HG03558 (cell line): ENCODE results near the gene KIF2C.
"Not testable (repeated sequence)": the region's sequence is repeated elsewhere in the genome, so short reads cannot be mapped to it uniquely, and the experiment has no call there.

ENCODE experiments used
- ATAC-seq: cut with Tn5 transposase; IDR thresholded peaks from one replicate; pipeline ENCODE4 v1.9.1; 2021; ENCODE audit warnings: moderate number of reproducible peaks; ENCODE audit not compliant: unreplicated experiment; ENCODE audit errors: extremely low read depth

The KIF2C gene

DNA sequence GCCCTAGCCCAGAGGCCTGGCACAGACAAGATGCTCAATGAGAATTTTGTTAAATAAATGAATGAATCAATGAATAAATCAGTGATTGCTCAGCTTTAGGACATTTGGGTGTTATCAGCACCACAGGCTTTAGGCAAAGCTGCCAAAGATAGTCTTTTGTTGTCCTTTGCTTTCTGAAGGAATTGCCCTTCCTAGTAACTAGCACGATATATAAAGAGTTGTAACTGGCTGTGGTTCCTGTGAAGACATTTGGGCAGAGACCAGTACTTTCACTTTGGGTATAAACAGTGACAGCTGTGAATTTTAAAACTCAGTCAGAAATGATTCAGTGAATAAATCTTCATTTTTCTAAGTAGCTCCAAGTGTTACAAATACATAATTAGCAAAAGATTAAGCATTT, 22.0 kb upstream of the KIF2C start:
- ATAC-seq: no peak

- ATAC-seq: no peak
Measured at GRCh38 chr1:44718091-44718490, 21.5 kb upstream of the KIF2C start.

DNA sequence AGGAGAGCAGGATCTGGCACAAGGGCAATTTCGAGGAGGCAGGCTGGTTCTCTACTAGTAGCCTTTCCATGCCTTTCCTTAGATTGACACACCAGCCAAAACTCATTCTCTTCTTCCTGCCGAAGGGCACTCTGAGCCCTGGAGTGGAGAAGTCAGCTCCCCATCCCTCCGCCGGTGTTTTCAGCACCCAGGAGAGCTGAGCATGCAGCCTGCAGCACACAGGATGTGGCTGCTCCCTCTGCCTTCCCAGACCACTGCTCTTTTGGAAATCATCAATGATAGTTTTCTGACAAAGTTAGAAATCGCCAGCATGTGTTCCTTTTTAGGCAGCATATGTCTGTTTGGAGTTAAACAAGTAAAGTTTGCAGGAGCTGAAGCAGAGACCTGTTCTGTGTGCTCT, 20.3 kb upstream of the KIF2C start:
- ATAC-seq: no peak

GRCh38 chr1:44720281-44720680, 19.4 kb upstream of the KIF2C start:
- no peak for ATAC-seq

DNA sequence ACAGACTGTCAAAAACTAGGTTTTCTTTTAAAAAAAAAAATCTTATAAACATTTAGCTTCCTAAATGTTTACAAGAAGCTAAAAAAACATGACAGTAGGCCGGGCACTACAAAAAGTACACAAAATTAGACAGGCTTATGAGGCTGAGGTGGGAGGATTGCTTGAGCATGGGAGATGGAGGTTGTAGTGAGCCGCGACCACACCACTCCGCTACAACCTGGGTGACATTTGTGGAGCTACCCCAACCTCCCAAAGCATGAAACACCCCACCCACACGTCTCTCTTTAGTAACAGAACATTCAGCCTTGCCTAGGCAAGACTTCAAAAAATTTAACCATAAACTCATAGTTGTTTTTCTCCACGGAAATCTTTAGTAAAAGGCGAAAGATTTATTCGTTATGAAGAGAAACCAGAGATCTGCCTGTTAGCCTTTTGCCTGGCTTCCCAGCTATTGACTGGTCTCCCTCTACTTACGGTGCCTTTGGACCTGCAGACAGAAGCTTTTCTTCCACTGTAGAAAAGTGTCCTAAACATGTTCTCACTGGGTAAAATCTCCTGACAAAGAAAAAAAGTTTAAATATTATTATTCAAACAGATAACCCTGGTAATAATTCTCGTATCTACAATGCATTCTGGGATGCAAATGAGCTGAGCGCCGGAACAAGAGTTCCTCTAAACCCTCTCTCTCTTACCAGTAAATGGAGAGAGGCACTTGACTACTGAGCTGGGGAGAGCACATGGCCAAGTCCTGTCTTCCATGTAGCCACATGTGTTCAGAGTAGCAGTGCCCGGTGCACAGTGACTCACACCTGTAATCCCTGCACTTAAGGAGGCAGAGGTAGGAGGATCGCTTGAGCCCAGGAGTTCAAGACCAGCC, 17.9 kb upstream of the KIF2C start:
- ATAC-seq: peak; percentile 65

- ATAC-seq: no peak
Measured at GRCh38 chr1:44723064-44723463, 16.6 kb upstream of the KIF2C start.

DNA sequence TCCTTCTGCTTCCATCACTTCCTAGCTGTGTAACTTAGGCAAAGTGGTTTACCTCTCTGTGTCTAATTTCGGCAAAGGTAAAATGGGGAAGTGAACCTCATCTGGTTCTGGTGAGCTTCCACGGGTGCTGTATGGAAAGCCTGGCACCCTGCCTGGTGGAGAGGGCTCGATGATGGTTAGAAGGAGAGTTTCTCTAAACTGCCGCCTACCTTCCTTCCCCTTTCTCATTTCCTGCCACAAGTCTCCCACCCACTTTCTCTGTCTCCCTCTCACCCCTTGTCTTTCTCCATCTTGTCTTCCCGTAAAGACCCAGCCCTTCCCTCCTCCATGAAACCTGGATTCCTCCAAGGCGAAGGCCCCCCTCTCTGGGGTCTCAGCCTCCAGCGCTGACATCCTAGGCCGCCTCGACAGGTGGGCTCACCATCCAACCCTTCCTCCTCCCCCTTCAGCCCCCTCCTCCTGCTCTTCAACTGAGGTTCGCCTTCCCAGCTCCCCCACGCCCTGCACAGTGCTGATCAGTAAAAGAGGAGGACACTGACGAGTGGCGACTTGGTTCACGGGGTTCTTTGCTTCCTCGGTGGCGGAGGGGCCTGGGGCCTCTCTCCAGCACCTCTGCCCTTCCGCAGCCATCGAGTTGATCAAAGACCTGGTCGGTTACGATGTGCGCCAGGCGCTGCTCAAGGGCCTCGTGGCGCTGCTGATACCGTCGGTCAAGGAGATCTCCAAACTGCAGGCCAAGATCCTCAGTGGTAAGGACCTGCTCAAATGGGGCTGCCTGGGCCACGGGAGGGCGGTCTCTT, 15.9 kb upstream of the KIF2C start:
- no peak for ATAC-seq

GRCh38 chr1:44724296-44724954, 15.2 kb upstream of the KIF2C start:
- no peak for ATAC-seq

- ATAC-seq: no peak
Measured at GRCh38 chr1:44724955-44725698, 14.5 kb upstream of the KIF2C start.

DNA sequence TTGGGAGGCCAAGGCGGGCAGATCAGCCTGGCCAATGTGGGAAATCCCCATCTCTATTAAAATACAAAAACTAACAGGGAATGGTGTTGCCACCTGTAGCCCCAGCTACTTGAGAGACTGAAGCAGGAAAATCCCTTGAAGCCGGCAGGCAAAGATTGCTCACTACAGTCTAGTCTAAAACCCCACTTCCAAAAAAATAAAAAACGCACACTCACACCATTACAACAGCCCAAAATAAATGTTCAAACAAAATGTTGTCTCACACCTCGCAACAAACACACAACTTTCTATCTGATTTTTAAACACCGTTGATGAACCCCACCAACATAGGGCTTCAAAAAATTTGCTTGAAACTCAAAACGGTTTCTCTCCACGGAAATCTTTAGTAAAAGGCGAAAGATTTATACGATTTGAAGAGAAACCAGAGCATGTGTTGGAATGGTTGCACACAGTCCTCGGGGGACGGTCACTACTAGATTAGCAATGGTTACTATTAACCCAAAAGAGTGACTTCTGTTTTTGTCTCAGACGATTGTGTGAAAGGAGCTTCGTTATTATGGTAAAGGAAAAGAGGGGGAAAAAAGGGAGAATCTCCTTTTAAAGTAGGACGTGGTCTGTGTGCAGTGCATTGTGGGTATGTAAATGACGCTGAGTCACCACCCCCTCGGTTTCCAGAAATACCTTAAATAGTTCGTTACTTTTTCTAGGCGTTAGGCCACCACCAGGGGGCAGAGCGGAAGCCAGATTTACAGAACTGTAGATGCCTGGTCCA, 8.7 kb upstream of the KIF2C start, which contains the start of gene RNU5D-1:
RNU5D-1 (minus strand) TSS at position 430 of the 772 bp plus-strand sequence.
- ATAC-seq: peak; percentile 65

DNA sequence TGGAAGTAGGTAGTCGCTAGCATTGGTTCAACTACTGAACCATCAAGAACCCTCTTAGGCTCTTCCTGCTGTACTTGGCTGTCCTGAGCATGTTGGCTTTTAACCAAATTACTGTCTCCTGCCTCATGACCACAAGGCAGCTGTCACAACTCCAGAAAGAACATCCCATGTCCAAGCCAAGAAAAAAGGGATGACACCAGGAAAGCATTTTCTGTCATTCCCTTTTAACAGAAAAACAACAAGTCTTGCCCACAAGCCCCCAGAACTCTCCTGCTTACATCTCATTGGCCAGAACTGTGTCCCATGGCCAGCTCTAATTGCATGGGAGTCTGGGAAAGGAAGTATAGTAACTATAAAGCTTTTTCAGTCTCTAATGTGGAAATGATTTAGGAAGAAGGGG, 6.3 kb upstream of the KIF2C start:
- ATAC-seq: no peak

DNA sequence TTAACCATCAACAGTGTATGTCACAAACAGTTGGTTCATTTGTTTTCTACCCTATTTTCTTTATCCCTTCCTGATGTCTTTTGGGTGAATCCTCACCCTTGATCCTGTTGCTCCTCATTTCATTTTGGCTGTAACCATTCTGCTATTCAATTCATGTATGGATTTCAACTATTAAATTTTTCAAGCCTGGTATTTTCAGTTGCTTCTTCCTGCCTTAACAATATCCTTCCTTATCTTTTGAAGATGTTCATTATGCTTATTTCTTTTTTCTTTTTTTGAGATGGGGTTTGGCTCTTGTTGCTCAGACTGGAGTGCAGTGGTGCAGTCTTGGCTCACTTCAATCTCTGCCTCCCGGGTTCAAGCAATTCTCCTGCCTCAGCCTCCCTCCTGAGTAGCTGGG, 5.9 kb upstream of the KIF2C start:
- no peak for ATAC-seq

DNA sequence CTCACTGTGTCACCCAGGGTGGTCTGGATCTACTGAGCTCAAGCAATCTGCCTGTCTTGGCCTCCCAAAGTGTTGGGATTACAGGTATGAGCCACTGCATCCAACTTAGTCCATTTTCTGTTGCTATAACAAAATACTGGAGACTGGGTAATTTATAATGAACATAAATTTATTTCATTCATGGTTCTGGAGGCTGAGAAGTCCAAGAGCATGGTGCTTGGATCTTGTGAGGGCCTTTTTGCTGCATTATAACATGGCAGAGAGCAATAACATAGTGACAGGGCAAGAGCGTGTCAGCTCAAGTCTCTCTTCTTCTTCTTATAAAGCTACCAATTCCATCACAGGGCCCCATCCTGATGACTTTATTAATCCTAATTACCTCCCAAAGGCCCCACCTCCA, 3.6 kb upstream of the KIF2C start:
- no peak for ATAC-seq

GRCh38 chr1:44738953-44739306, 707 bp upstream of the KIF2C start:
- ATAC-seq: not testable (repeated sequence)

GRCh38 chr1:44740179-44740617, 561 bp downstream of the KIF2C start:
- ATAC-seq: no peak

DNA sequence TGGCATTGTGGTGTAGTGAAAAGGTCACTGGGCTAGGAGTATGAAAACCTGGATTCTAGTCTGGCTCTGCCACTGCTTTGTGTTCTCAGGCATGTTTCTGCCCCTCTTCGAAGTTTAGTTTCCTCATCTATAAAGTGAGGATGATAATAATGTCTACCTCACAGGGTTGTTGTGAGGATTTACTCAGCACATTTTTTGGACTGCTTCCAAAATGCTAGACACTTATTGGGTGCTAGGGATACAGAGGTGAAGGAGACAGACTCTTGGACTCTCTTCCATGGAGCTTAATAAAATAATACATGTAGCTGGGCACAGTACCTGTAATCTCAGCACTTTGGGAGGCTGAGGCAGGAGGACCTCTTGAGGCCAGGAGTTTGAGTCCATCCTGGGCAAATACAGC, 3.6 kb downstream of the KIF2C start:
- ATAC-seq: no peak

DNA sequence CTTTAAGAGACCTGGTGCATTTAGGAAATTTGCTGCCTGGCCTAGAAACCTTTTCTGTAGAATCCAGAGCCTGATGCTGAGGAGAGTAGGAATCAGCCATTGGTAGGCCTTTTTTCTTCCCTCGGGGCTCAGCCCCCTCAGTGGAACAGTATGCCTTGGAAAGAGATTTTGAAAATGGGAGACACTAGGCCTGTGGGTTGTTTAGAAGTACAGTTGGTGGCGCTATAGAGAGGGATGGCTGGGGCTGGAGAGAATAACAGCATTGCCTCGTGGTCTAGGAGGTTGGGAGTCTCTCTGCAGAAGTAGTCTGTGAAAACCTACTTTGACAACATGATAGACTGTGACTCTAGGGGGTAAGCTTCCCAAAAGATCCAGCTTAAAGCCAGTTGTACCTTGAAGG, 8.2 kb downstream of the KIF2C start:
- no peak for ATAC-seq

DNA sequence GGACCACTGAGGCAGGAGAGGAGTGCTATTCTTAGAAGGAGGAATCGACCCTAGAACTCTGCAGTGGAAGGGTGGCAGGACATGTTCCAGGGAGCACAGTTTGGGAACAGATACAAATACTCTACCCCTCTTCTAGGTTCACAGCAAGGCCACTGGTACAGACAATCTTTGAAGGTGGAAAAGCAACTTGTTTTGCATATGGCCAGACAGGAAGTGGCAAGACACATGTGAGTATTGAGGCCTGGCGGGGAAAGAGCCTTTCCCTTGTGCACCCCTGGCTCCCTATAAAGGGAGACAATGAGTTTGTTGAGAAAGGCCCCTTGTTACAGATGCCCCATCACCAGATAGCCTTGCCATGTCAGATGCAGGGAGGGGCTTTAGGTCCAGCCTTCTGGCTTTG, 17.8 kb downstream of the KIF2C start:
- no peak for ATAC-seq

- no peak for ATAC-seq
Measured at GRCh38 chr1:44759077-44759476, 19.4 kb downstream of the KIF2C start.

DNA sequence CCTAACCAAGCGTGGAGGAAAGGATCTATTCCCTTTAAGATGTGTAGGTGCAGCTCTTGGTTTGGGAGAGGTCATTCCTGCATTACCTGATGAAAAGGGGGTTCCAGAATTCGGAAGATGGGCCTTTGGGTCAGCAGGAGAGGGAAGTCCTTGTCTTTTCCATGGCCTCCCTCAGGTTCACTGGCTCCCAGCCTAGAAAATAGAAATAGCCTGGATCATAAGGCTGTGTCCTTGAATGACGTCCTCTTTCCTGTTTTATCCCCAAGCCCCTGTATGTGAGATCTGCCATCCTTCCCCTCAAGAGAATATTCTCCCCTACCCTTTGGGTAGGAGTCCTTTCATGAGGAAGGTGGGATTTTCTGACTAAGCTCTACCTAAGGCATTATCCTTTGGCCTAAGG, 21.2 kb downstream of the KIF2C start:
- no peak for ATAC-seq
